Measurements from ENCODE around the gene STOML3. TPM values are rescaled to one million over a fixed set of nuclear protein-coding genes. Genes with fewer than 3 reads are reported as not detected.

The STOML3 gene
- total RNA-seq, 3 donors from 2014 or later (not counting 1 experiment from before 2014, with no cell fraction given) = not detected

DNA sequence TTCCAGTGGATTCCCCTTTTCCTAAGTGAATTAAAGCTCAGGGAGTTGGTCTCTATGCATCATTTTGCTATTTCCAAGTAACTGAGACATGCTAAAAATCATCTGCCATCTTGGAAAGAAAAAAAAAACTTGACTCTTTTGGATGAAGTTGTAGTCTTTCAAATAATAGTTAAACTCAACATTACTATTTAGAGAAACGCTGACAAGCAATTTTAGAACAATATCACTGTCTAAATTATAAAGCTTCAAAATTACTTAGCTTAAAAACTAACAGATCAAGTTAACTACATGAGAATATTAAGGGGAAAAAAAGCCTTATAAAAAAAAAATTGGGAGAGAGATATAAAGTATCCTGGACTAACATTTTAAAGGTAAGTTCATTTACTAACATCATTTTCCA lies 68.5 kb downstream of the STOML3 start:
- no CpG with 5 or more reads among the region's 1 CpG for WGBS (ENCODE audit: insufficient coverage)
- Mint-ChIP-seq H3K4me3 (no peak overlapping the region), H3K27ac (no peak overlapping the region), H3K4me1 (no peaks in the 10 kb centered on the region), H3K9me3 (no peaks in the 10 kb centered on the region), H3K27me3 (ENCODE audit: low read depth in 2 of 2) (no peaks in the 10 kb centered on the region), H3K36me3 (no peaks in the 10 kb centered on the region)
- no peak for TF ChIP-seq CTCF (IDR thresholded peaks at IDR 0.05)
- no peak for DNase-seq
- no peak overlapping the region for H3K27ac ChIP-seq (ENCODE audit: low read length)
- H3K36me3 ChIP-seq (ENCODE audit: control insufficient read depth, insufficient read depth, low read length) = no peaks in the 10 kb centered on the region
- no peak overlapping the region for H3K4me3 ChIP-seq (ENCODE audit: low read length)
- no peaks in the 10 kb centered on the region for H3K9me3 ChIP-seq (ENCODE audit: control insufficient read depth, insufficient read depth, low read length)
- ATAC-seq = no peak
- intact Hi-C loops (cut with micrococcal nuclease) = no loop called here
- no peaks in the 10 kb centered on the region for H3K4me1 ChIP-seq (ENCODE audit: control insufficient read depth, insufficient read depth, low read length)
- H3K27me3 ChIP-seq (ENCODE audit: control insufficient read depth, insufficient read depth, low read length) = no peaks in the 10 kb centered on the region

GRCh38 chr13:38921081-38921480 lies 69.5 kb downstream of the STOML3 start:
- intact Hi-C loops (cut with micrococcal nuclease) = no loop called here

More at GRCh38 chr13:38921081-38921480, 69.5 kb downstream of the STOML3 start:
- no peak overlapping the region for H3K27ac ChIP-seq (ENCODE audit: low read length)
- H3K9me3 ChIP-seq (ENCODE audit: control insufficient read depth, insufficient read depth, low read length) = no peaks in the 10 kb centered on the region
- H3K36me3 ChIP-seq (ENCODE audit: control insufficient read depth, insufficient read depth, low read length) = no peaks in the 10 kb centered on the region
- H3K4me1 Mint-ChIP-seq = no peaks in the 10 kb centered on the region
- no peak for ATAC-seq
- no peaks in the 10 kb centered on the region for H3K4me1 ChIP-seq (ENCODE audit: control insufficient read depth, insufficient read depth, low read length)
- no peak overlapping the region for H3K27ac Mint-ChIP-seq
- no peaks in the 10 kb centered on the region for H3K27me3 ChIP-seq (ENCODE audit: control insufficient read depth, insufficient read depth, low read length)
- no peak for TF ChIP-seq CTCF (IDR thresholded peaks at IDR 0.05)
- no peak for DNase-seq
- 57% methylated on average over 2 of the region's 2 CpGs for WGBS (ENCODE audit: insufficient coverage)
- H3K27me3 Mint-ChIP-seq (ENCODE audit: low read depth in 2 of 2) = no peaks in the 10 kb centered on the region
- H3K4me3 Mint-ChIP-seq = no peak overlapping the region
- no peak overlapping the region for H3K4me3 ChIP-seq (ENCODE audit: low read length)
- H3K9me3 Mint-ChIP-seq = no peaks in the 10 kb centered on the region
- no peaks in the 10 kb centered on the region for H3K36me3 Mint-ChIP-seq

Other genes starting within 250 kb of the STOML3 start
- gene PROSER1, start 47.3 kb upstream of the STOML3 start, total RNA-seq = 10 to 100 TPM; 58.6 to 70.2 (median 61.7) TPM
- 10 to 100 TPM; 26.0 to 36.8 (median 28.3) TPM for gene NHLRC3, start 47.6 kb upstream of the STOML3 start, total RNA-seq